ENCODE data around the gene TANC1. TPM values are rescaled to one million over a fixed set of nuclear protein-coding genes. Genes with fewer than 3 reads are reported as not detected.

Gene TANC1
- polyA plus RNA-seq, 1 donor (not counting 4 experiments of a cell fraction or from before 2014, with no cell fraction given) = 33.5 TPM

GRCh38 chr2:159275111-159275510, 306.7 kb downstream of the TANC1 start:
- no peak for TF ChIP-seq CTCF (optimal IDR thresholded peaks at IDR 0.05 in 1 of 3, IDR thresholded peaks at IDR 0.05 in 1 of 3, conservative IDR thresholded peaks at IDR 0.05 in 1 of 3; ENCODE audit: extremely low read depth in 1 of 3, insufficient read depth in 2 of 3, low read length in 3 of 3)
- TF ChIP-seq EZH2 (IDR thresholded peaks at IDR 0.05; ENCODE audit: low read length) = no peak
- dilution Hi-C loops (cut with MboI; ENCODE audit: extremely low pct_ligation_motif_present, low sequenced_read_pairs) = no loop called here
- no peak for FAIRE-seq
- H3K27me3 ChIP-seq (ENCODE audit: control insufficient read depth, extremely low read depth, insufficient read depth, low read length) = no peaks in the 10 kb centered on the region
- H4K20me1 ChIP-seq (ENCODE audit: control insufficient read depth, extremely low read depth, insufficient read depth, low read length) = no peaks in the 10 kb centered on the region
- no peaks in the 10 kb centered on the region for H3K36me3 ChIP-seq (ENCODE audit: control insufficient read depth in 2 of 2, extremely low read depth in 1 of 2, insufficient read depth in 2 of 2, low read length in 2 of 2)
- no peak overlapping the region for H3K9ac ChIP-seq (ENCODE audit: control insufficient read depth, extremely low read depth, insufficient read depth, low read length)
- no peak overlapping the region for H3K4me2 ChIP-seq (ENCODE audit: control insufficient read depth, extremely low read depth, insufficient read depth, low read depth, low read length)
- H3K4me1 ChIP-seq (ENCODE audit: control insufficient read depth, extremely low read depth, insufficient read depth, low read length) = no peaks in the 10 kb centered on the region
- no peaks in the 10 kb centered on the region for H3K9me1 ChIP-seq (ENCODE audit: control insufficient read depth, extremely low read depth, insufficient read depth, low read length)
- H2AFZ ChIP-seq (ENCODE audit: control insufficient read depth, low read length) = no peak overlapping the region
- H3K79me2 ChIP-seq (ENCODE audit: control insufficient read depth, insufficient read depth, low read length) = no peaks in the 10 kb centered on the region
- no peak overlapping the region for H3K4me3 ChIP-seq (ENCODE audit: control insufficient read depth in 2 of 3, extremely low read depth in 1 of 3, insufficient read depth in 2 of 3, low read depth in 1 of 3, low read length in 3 of 3)
- no peak overlapping the region for H3K27ac ChIP-seq (ENCODE audit: control insufficient read depth, insufficient read depth, low read length)
- no peak for DNase-seq (ENCODE audit: low read depth, low spot score)
- H3K9me3 ChIP-seq (ENCODE audit: control insufficient read depth, low read depth, low read length) = no peaks in the 10 kb centered on the region

- Histone ChIP-seq H3K4me3 (ENCODE audit: control insufficient read depth in 2 of 3, extremely low read depth in 1 of 3, insufficient read depth in 2 of 3, low read depth in 1 of 3, low read length in 3 of 3) (no peak overlapping the region), H3K9ac (ENCODE audit: control insufficient read depth, extremely low read depth, insufficient read depth, low read length) (no peak overlapping the region), H3K79me2 (ENCODE audit: control insufficient read depth, insufficient read depth, low read length) (no peaks in the 10 kb centered on the region), H4K20me1 (ENCODE audit: control insufficient read depth, extremely low read depth, insufficient read depth, low read length) (no peaks in the 10 kb centered on the region), H3K9me3 (ENCODE audit: control insufficient read depth, low read depth, low read length) (no peaks in the 10 kb centered on the region), H3K27me3 (ENCODE audit: control insufficient read depth, extremely low read depth, insufficient read depth, low read length) (no peaks in the 10 kb centered on the region), H3K36me3 (ENCODE audit: control insufficient read depth in 2 of 2, extremely low read depth in 1 of 2, insufficient read depth in 2 of 2, low read length in 2 of 2) (peaks cover 0 to 2% of the 10 kb centered on the region in 2 experiments), H3K27ac (ENCODE audit: control insufficient read depth, insufficient read depth, low read length) (no peak overlapping the region), H3K4me2 (ENCODE audit: control insufficient read depth, extremely low read depth, insufficient read depth, low read depth, low read length) (no peak overlapping the region), H3K4me1 (ENCODE audit: control insufficient read depth, extremely low read depth, insufficient read depth, low read length) (no peaks in the 10 kb centered on the region), H2AFZ (ENCODE audit: control insufficient read depth, low read length) (no peak overlapping the region), H3K9me1 (ENCODE audit: control insufficient read depth, extremely low read depth, insufficient read depth, low read length) (no peaks in the 10 kb centered on the region)
- TF ChIP-seq CTCF (optimal IDR thresholded peaks at IDR 0.05 in 1 of 3, IDR thresholded peaks at IDR 0.05 in 1 of 3, conservative IDR thresholded peaks at IDR 0.05 in 1 of 3; ENCODE audit: extremely low read depth in 1 of 3, insufficient read depth in 2 of 3, low read length in 3 of 3) = no peak
- FAIRE-seq (no peak), DNase-seq (ENCODE audit: low read depth, low spot score) (no peak)
- dilution Hi-C loops (cut with MboI; ENCODE audit: extremely low pct_ligation_motif_present, low sequenced_read_pairs) = no loop called here
These were observed 311.3 kb downstream of the TANC1 start for GRCh38 chr2:159279700-159280099.
